Measurements from ENCODE around the gene SLC4A1AP. TPM values are rescaled to one million over a fixed set of nuclear protein-coding genes. Genes with fewer than 3 reads are reported as not detected.
A peak's percentile ranks its signal among the peaks of the same experiment; 100 is the strongest.
"Not testable (repeated sequence)": the region's sequence is repeated elsewhere in the genome, so short reads cannot be mapped to it uniquely, and the experiment has no call there.

Gene SLC4A1AP
- polyA plus RNA-seq, 10 donors, result 21.6 to 30.0 (median 24.0) TPM

- no peak for DNase-seq
Observed at GRCh38 chr2:27647289-27647688, 16.4 kb upstream of the SLC4A1AP start.

- DNase-seq, result no peak
Observed at GRCh38 chr2:27647737-27648136, 16.0 kb upstream of the SLC4A1AP start.

GRCh38 chr2:27651056-27651455, 12.6 kb upstream of the SLC4A1AP start:
- no peak for DNase-seq

GRCh38 chr2:27652341-27652740, 11.3 kb upstream of the SLC4A1AP start:
- no peak for DNase-seq

GRCh38 chr2:27652790-27653189, 10.9 kb upstream of the SLC4A1AP start:
- DNase-seq, result no peak

GRCh38 chr2:27653397-27653796, 10.3 kb upstream of the SLC4A1AP start:
- no peak for DNase-seq

- DNase-seq, result no peak
Observed at GRCh38 chr2:27655155-27655951, 8.3 kb upstream of the SLC4A1AP start.

GRCh38 chr2:27661371-27661770, 2.3 kb upstream of the SLC4A1AP start:
- no peak for DNase-seq

GRCh38 chr2:27664154-27664574, 475 bp downstream of the SLC4A1AP start:
- no peak for DNase-seq

GRCh38 chr2:27664622-27665363, 1.1 kb downstream of the SLC4A1AP start:
- DNase-seq, result no peak

GRCh38 chr2:27667446-27667845, 3.8 kb downstream of the SLC4A1AP start:
- no peak for DNase-seq

- DNase-seq, result no peak
Observed at GRCh38 chr2:27671235-27671634, 7.5 kb downstream of the SLC4A1AP start.

- no peak for DNase-seq
Observed at GRCh38 chr2:27672723-27673486, 9.2 kb downstream of the SLC4A1AP start.

- DNase-seq, result no peak
Observed at GRCh38 chr2:27680571-27680970, 16.9 kb downstream of the SLC4A1AP start.

GRCh38 chr2:27681841-27682240, 18.2 kb downstream of the SLC4A1AP start:
- DNase-seq, result no peak

GRCh38 chr2:27682334-27682771, 18.7 kb downstream of the SLC4A1AP start:
- peak in 1 of 3 donors; percentile 81 for DNase-seq

- DNase-seq, result peak; percentile 82 to 85 (median 84)
Observed at GRCh38 chr2:27683390-27684071, 19.8 kb downstream of the SLC4A1AP start.

- not testable (repeated sequence) for DNase-seq
Observed at GRCh38 chr2:27685006-27685405, 21.3 kb downstream of the SLC4A1AP start.

- no peak for DNase-seq
Observed at GRCh38 chr2:27685577-27685976, 21.9 kb downstream of the SLC4A1AP start.

GRCh38 chr2:27687232-27687631, 23.5 kb downstream of the SLC4A1AP start:
- DNase-seq, result no peak

- DNase-seq, result no peak
Observed at GRCh38 chr2:27689424-27689823, 25.7 kb downstream of the SLC4A1AP start.

- DNase-seq, result no peak
Observed at GRCh38 chr2:27690052-27690451, 26.4 kb downstream of the SLC4A1AP start.

Measured in muscle of back (tissue), 11 donors.